COR-L47 (cell line): Measurements from ENCODE around the gene TAS2R10.
"Not testable (repeated sequence)": the region's sequence is repeated elsewhere in the genome, so short reads cannot be mapped to it uniquely, and the experiment has no call there.

Experiments
- DNase-seq: peaks from one replicate; lab custom pipeline; 2025; lab: John Stamatoyannopoulos, UW

Gene TAS2R10

GRCh38 chr12:10826258-10826657, at the start of gene TAS2R10:
TSS of gene TAS2R10 (minus strand) at chr12:10826358. CDS start at chr12:10826269, 89 bp downstream.
- no peak for DNase-seq

GRCh38 chr12:10873378-10873777, 47.2 kb upstream of the TAS2R10 start:
- DNase-seq: no peak

- DNase-seq: no peak
These were observed 41.2 kb upstream of the TAS2R10 start for GRCh38 chr12:10867381-10867780.

GRCh38 chr12:10863512-10864218, 37.5 kb upstream of the TAS2R10 start:
- no peak for DNase-seq

GRCh38 chr12:10861366-10861765, 35.2 kb upstream of the TAS2R10 start:
- no peak for DNase-seq

- DNase-seq: no peak
These were observed 29.6 kb upstream of the TAS2R10 start for GRCh38 chr12:10855807-10856206.

- DNase-seq: no peak
These were observed 27.6 kb upstream of the TAS2R10 start for GRCh38 chr12:10853776-10854175.

GRCh38 chr12:10851243-10851858, 25.2 kb upstream of the TAS2R10 start:
- DNase-seq: no peak

GRCh38 chr12:10849425-10849878, 23.3 kb upstream of the TAS2R10 start, which contains the start of gene PRR4:
TSS of gene PRR4 (minus strand) at chr12:10849475. CDS start at chr12:10849437, 38 bp downstream.
- no peak for DNase-seq

GRCh38 chr12:10847744-10848143, 21.6 kb upstream of the TAS2R10 start:
- no peak for DNase-seq

- no peak for DNase-seq
These were observed 16.7 kb upstream of the TAS2R10 start for GRCh38 chr12:10842862-10843261.

GRCh38 chr12:10838461-10838860, 12.3 kb upstream of the TAS2R10 start:
- DNase-seq: no peak

- DNase-seq: no peak
These were observed 3.8 kb upstream of the TAS2R10 start for GRCh38 chr12:10829994-10830393.

- DNase-seq: no peak
These were observed 1.2 kb downstream of the TAS2R10 start for GRCh38 chr12:10824957-10825356.

- DNase-seq: no peak
These were observed 14.1 kb downstream of the TAS2R10 start for GRCh38 chr12:10811883-10812536.

GRCh38 chr12:10810068-10810467, 16.1 kb downstream of the TAS2R10 start, which contains the start of gene TAS2R9:
TSS of gene TAS2R9 (minus strand) at chr12:10810168. CDS start at chr12:10810075, 93 bp downstream.
- no peak for DNase-seq

GRCh38 chr12:10807186-10807585, 19.0 kb downstream of the TAS2R10 start, which contains the start of gene TAS2R8:
TSS of gene TAS2R8 (minus strand) at chr12:10807286. CDS start at chr12:10806980, 306 bp downstream.
- no peak for DNase-seq

GRCh38 chr12:10802587-10802986, 23.6 kb downstream of the TAS2R10 start, which contains the start of gene TAS2R7:
TSS of gene TAS2R7 (minus strand) at chr12:10802627. CDS start at chr12:10802570, 57 bp downstream.
- no peak for DNase-seq

GRCh38 chr12:10801741-10802140, 24.4 kb downstream of the TAS2R10 start:
- DNase-seq: no peak

- DNase-seq: no peak
These were observed 31.9 kb downstream of the TAS2R10 start for GRCh38 chr12:10794222-10794621.

- not testable (repeated sequence) for DNase-seq
These were observed 34.4 kb downstream of the TAS2R10 start for GRCh38 chr12:10791769-10792168.

- DNase-seq: no peak
These were observed 42.9 kb downstream of the TAS2R10 start for GRCh38 chr12:10783252-10783651.

- DNase-seq: no peak
These were observed 47.1 kb downstream of the TAS2R10 start for GRCh38 chr12:10779103-10779502.
